Keratinocyte (primary cell): ENCODE measurements around the gene PTCH2.

Source experiments
- EZH2 ChIP-seq: IDR thresholded peaks from one replicate; pipeline ENCODE4 v1.6.1; 2012; ENCODE audit warnings: inconsistent platforms, mild to moderate bottlenecking, low read length, moderate library complexity
- TF ChIP-seq, protein P1 (sequence below), 3 experiments: IDR thresholded peaks in 1 of 3; conservative IDR thresholded peaks in 1 of 3; optimal IDR thresholded peaks in 1 of 3; 2 replicates in 2 of 3; 3 replicates in 1 of 3; pipeline versions ENCODE3 to v1.5.1; 2011; ENCODE audit warnings: low read length in 3 of 3, mild to moderate bottlenecking in 3 of 3, moderate library complexity in 2 of 3, control low read depth in 1 of 3, inconsistent platforms in 1 of 3; ENCODE audit not compliant: insufficient read depth in 2 of 3; ENCODE audit errors: extremely low read depth in 1 of 3

DNA sequence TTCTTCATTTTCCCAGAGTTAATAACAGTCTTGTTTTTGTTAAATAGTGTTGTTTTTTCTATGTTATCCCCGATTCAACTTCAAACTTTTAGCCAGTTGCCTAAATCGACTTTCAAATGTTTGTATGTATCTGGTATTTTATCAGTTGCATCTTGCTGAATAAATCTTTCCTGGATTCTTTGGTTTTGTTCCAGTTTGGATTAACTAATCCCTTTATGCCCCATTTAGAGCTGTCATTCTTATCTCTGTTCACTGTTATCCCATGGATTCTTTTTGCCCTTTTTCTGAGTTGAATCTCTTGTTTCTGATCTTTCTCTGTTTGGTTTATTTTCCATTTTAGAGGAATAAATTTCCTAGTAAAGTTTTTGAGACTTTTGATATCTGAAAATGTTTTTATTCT is 31.1 kb upstream of the PTCH2 start:
- TF ChIP-seq, protein P1, sequence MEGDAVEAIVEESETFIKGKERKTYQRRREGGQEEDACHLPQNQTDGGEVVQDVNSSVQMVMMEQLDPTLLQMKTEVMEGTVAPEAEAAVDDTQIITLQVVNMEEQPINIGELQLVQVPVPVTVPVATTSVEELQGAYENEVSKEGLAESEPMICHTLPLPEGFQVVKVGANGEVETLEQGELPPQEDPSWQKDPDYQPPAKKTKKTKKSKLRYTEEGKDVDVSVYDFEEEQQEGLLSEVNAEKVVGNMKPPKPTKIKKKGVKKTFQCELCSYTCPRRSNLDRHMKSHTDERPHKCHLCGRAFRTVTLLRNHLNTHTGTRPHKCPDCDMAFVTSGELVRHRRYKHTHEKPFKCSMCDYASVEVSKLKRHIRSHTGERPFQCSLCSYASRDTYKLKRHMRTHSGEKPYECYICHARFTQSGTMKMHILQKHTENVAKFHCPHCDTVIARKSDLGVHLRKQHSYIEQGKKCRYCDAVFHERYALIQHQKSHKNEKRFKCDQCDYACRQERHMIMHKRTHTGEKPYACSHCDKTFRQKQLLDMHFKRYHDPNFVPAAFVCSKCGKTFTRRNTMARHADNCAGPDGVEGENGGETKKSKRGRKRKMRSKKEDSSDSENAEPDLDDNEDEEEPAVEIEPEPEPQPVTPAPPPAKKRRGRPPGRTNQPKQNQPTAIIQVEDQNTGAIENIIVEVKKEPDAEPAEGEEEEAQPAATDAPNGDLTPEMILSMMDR (optimal IDR thresholded peaks at IDR 0.05 in 1 of 3, IDR thresholded peaks at IDR 0.05 in 1 of 3, conservative IDR thresholded peaks at IDR 0.05 in 1 of 3; ENCODE audit: extremely low read depth in 1 of 3, insufficient read depth in 2 of 3, low read length in 3 of 3) = no peak
- TF ChIP-seq EZH2 = no peak
